ENCODE results near the gene ITGA1.

Gene ITGA1

DNA sequence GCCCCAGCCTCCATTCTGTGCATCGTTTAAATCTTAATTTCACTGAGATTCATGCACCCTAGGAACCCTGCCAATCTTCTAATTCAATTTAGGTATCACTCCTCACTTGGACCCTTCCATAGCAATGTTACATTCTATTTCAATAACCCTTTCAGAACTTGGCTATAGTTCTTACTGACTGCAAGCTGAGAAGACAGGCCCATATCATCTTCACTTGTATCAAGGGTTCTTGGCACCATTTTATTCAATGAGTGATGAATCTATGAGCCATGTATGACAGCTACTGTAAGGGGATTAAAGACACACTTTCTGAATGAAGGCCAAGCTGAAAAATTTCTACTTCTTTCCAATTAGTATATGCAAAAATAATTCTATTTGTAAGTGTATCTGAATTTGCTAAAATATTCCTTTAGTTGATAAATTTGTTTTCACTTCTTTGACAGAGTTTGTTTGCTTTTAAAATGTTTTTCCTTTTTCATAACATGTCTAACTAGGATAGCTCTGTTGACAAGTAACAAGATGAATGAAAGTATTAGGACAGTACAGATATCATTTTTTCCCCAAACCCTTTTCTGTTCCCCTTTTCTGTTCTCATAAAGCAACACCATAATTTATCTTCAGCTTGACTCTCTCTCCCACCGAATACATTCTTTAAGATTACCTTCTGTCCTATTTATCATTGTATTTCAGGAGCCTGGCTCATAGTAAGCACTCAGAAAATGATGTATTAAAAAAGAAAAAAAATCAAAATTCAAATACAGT lies 211.0 kb downstream of the ITGA1 start:
- Mint-ChIP-seq H3K27ac (no peak overlapping the region), H3K36me3 (no peaks in the 10 kb centered on the region), H3K4me3 (no peak overlapping the region), H3K4me1 (peaks cover 8% of the 10 kb centered on the region), H3K9me3 (no peaks in the 10 kb centered on the region)
- ATAC-seq, result no peak
- no peak for DNase-seq (ENCODE audit: low spot score in 2 of 2)

- Mint-ChIP-seq H3K36me3 (peaks cover 1% of the 10 kb centered on the region), H3K4me1 (peaks cover 16% of the 10 kb centered on the region), H3K27ac (no peak overlapping the region), H3K4me3 (no peak overlapping the region), H3K9me3 (no peaks in the 10 kb centered on the region)
- DNase-seq (ENCODE audit: low spot score in 2 of 2) (peak in 1 of 2 donors; percentile 64), ATAC-seq (peak; percentile 93)
These were observed 211.7 kb downstream of the ITGA1 start for GRCh38 chr5:52999344-52999949.

- DNase-seq (ENCODE audit: low spot score in 2 of 2) (no peak), ATAC-seq (no peak)
- no peak overlapping the region for H3K27ac Mint-ChIP-seq
- H3K4me1 Mint-ChIP-seq, result peaks cover 32% of the 10 kb centered on the region
- H3K9me3 Mint-ChIP-seq, result no peaks in the 10 kb centered on the region
- no peak overlapping the region for H3K4me3 Mint-ChIP-seq
- peaks cover 11% of the 10 kb centered on the region for H3K36me3 Mint-ChIP-seq
These were observed 213.8 kb downstream of the ITGA1 start for GRCh38 chr5:53001541-53001940.

DNA sequence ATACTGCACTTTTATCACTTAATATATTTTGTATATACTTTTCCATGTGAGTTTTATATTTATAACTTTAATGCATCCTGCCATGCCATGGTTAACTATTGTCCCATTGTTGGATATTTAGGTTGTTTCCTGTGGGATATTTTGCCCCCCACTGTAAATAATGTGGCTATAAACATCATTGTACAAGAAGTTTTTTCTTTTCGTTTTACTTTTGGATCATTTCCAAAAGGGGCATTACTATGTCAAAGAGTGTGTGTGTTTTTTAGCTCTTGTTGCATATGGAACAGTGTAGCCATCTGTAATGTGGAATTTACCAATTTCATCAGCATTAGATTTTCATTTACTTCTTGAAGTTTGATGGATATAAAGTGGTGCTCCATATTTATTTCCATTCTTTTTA lies 214.8 kb downstream of the ITGA1 start:
- no peak for ATAC-seq
- Mint-ChIP-seq H3K4me1 (peaks cover 42% of the 10 kb centered on the region), H3K4me3 (no peak overlapping the region), H3K36me3 (peaks cover 11% of the 10 kb centered on the region), H3K27ac (no peak overlapping the region), H3K9me3 (no peaks in the 10 kb centered on the region)
- DNase-seq (ENCODE audit: low spot score in 2 of 2), result no peak

GRCh38 chr5:53003144-53003543 lies 215.4 kb downstream of the ITGA1 start:
- no peak overlapping the region for H3K4me3 Mint-ChIP-seq
- H3K27ac Mint-ChIP-seq, result no peak overlapping the region
- DNase-seq (ENCODE audit: low spot score in 2 of 2) (no peak), ATAC-seq (no peak)
- peaks cover 11% of the 10 kb centered on the region for H3K36me3 Mint-ChIP-seq
- no peaks in the 10 kb centered on the region for H3K9me3 Mint-ChIP-seq
- peaks cover 48% of the 10 kb centered on the region for H3K4me1 Mint-ChIP-seq

DNA sequence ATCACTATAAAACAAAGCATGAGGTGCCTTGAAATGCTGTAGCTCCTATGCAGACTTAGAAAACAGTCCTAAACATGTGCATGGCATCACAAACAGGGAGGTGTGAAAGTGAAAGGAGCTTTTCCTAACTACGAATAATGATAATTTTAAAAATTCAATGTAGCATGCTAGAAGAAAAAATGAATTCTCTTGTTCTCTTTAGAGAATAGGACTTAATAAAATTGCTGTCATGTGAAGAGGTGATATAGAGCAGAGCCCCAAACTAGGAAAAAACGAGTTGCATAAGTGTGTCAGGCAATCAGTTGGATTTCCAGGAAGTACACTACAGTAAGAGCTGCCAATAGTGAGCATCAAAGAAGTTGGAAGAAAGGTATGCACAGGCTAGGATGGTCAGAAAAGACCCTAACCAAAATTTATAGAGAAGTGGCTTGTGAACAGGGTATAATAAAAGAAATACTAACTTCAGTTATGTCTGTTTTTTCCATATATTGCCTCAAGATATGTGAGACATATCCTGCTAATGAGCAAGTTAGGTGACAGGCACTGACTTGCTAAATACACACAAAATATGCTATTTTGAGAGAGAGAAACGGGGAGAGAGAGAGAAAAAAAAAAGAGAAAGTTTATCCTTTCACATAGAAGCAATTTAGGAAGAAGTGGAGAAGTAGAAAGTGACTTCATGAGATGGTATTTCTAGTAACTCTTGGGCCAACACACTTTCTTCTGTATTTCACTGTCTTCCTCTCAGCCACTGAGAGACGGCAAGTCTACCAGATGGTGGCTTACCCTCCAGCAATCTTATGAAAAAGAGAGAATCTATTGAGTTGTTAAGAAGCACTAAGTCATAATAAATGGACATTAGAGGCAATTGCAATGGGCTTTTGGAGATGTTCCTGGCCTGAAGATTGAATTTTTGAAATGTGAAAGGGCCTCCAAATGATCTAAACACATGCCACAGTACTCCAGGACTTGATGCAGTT lies 219.5 kb downstream of the ITGA1 start:
- DNase-seq (ENCODE audit: low spot score in 2 of 2) (no peak), ATAC-seq (no peak)
- H3K9me3 Mint-ChIP-seq, result no peaks in the 10 kb centered on the region
- H3K4me1 Mint-ChIP-seq, result peaks cover 50% of the 10 kb centered on the region
- H3K4me3 Mint-ChIP-seq, result no peak overlapping the region
- H3K36me3 Mint-ChIP-seq, result peaks cover 11% of the 10 kb centered on the region
- H3K27ac Mint-ChIP-seq, result no peak overlapping the region

GRCh38 chr5:53008751-53009150 lies 221.0 kb downstream of the ITGA1 start:
- DNase-seq (ENCODE audit: low spot score in 2 of 2) (peak in 1 of 2 donors; percentile 69), ATAC-seq (peak; percentile 96)
- H3K9me3 Mint-ChIP-seq, result no peaks in the 10 kb centered on the region
- H3K27ac Mint-ChIP-seq, result peak overlapping the region; percentile 55
- peaks cover 50% of the 10 kb centered on the region for H3K4me1 Mint-ChIP-seq
- peak overlapping the region; percentile 6 for H3K4me3 Mint-ChIP-seq
- H3K36me3 Mint-ChIP-seq, result peaks cover 11% of the 10 kb centered on the region

Data from stimulated activated effector memory CD8-positive, alpha-beta T cell treated with anti-CD3 and anti-CD28 coated beads, Interleukin-12 subunit alpha, Interleukin-12 subunit beta, amount 100 ng/mL, for 72 hours (primary cell).